HG03565 (cell line): ENCODE data around the gene NMRK1.

Source experiments
- ATAC-seq: cut with Tn5 transposase; IDR thresholded peaks from one replicate; pipeline ENCODE4 v1.9.1; 2021; ENCODE audit warnings: mild to moderate bottlenecking, moderate library complexity; ENCODE audit not compliant: unreplicated experiment

The NMRK1 gene

DNA sequence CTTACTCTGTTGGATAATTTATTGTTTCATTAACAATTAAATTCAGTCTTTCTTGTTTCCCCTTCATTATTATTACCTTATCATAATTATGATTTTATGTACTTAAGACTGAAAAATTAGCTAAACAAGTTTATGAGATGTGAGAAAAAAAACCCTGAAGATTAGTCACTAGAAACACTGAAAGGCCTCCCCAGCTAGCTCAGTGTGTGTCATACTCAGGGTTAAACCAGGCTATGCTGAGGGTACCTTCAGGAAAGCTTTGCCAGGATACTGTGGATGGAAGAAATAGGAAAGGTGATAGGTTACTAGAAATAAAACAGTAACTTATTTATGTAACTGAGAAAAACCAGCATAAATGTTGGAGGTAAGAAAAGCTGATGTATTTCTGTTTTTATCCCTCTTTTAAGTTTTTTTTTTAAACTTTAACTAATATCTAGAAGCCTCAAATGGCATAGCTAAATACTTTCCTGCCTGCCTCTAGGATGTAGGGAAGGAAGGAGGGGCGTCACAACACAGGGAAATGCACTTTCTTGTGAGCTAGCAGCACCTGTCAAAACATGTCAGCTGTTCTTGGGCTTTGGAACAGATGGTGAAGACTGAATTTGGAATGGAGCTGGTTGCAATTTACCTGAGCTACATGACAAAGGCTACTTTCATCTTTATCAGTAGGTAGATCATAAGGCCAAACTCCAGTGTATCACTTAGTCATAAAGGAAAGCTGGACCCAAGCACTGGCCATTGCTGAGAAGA is 24.2 kb downstream of the NMRK1 start:
- ATAC-seq, result no peak

DNA sequence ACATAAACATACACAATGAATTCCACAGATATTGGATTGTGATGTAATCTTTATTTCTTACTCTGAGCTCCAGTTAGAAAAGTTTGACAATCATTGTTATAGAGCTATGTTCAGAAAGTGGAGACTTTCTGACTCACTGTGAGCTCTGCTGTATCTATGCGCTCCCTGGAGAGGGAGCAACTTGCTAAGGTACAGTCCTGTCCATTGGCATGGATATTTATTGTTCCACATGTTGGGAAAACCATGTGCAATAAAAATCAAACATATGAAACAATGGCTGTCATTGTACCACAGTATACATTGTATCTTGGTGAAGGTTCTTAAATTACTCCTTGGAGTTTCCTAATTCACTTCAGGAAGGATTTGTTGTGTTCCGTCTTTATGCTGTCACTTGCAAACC is 26.8 kb downstream of the NMRK1 start:
- ATAC-seq, result no peak

DNA sequence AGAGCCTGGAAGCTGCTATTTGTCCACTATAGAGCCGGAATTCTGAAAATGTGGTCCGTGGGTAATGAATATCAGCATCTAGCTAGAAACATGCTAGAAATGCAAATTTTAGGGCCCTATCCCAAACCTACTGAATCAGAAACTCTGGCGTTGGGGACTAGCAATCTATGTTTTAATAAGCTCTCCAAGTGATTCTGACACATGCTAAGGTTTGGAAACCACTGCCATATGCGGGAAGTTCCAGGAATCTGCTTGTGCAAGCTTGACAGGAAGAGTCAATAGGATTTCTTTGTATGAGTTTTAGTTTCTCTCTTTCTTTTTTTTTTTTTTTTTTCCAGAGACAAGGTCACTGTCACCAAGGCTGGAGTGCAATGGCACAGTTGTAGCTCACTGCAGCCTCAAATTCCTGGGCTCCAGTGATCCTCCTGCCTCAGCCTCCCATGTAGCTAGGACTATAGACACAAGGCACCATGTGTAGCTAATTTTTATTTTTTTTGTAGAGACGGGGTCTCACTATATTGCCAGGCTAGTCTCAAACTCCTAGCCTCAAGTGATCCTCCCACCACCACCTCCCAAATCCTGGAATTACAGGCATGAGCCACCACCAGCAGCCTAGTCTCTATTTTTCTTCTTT is 33.5 kb downstream of the NMRK1 start:
- ATAC-seq, result no peak

DNA sequence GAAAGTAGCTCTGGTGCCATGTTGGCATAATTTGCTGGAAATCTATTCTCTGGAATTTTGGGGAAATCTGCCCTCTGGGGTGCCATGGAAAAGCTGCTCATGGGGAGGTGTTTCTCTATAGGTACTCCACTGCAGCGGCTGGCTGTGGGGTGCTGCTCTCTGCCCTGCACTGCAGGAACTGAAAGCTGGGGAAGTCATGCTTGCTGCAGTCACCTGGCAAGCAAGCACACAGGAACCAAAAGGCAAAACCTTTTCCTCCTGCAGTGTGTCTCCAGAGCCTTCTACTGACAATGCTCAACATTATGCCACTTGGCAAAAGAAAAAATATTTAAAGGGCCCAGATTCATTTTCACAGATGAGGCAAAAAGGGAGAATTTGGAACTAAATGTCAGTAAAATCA is 34.1 kb downstream of the NMRK1 start:
- ATAC-seq, result peak; percentile 98

DNA sequence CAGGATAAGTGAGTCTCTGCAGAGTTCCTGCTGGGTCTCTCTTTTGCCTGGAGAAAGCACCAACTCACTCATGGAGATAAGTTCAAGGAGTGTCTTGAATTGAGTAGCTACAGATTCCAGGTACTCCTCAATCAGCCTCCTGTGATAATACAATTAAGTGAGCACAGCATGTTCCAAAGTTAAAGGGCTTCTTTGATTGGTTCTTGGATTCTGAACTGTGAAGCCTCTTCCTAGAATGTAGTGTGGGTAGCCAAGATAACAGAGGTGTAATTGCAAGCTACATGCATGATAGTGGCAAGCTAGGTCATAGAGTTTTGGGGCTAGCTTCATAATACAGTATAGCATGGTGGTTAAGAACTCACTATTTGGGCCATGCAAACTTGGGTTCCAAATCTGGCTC is 36.7 kb downstream of the NMRK1 start:
- no peak for ATAC-seq

DNA sequence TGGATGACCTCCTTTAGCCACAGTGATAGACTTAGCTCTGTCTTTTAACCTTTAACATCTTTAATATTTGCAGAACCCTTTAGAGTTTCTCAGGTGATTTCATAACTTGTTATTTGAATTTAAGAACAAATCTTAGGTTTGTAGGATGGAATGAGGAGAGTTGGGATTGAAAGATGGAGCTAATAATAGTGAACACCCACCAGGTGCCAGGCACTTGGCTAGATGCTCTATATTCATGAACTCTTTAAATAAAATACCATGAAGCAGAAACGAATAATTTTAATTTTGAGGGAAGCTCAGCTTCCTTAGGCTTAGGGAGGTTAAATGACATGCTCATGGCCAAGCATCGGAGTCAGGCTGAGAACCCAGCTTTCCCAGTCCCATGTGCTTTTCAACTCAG is 40.4 kb downstream of the NMRK1 start:
- ATAC-seq, result no peak

DNA sequence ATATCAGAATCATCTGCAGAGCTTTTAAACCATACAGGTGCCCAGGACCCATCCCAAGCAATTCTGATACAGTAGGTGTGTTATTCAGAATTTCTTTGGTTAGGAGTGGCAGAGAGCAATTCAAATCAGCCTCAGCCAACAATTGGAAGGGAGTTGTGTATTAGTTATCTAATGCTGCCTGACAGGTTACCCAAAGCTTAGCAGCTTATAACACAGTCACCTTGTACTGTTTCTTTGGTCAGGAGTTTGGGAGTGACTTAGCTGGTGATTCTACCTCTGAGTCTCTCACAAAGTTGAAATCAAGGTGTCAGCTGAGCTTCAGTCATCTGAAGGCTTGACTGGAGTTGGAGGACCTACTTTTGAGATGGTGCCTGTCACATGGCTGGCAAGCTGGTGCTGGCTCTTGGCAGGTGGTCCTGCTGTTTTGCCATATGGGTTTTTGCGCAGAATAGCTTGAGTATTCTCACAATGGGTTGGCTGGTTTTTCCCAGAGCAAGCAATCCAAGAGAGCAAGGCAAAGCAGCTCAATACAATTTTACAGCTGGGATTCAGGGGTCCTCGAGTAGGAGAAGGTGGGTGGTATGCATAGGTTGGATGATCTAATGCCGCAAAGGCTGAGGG is 41.1 kb downstream of the NMRK1 start:
- no peak for ATAC-seq

DNA sequence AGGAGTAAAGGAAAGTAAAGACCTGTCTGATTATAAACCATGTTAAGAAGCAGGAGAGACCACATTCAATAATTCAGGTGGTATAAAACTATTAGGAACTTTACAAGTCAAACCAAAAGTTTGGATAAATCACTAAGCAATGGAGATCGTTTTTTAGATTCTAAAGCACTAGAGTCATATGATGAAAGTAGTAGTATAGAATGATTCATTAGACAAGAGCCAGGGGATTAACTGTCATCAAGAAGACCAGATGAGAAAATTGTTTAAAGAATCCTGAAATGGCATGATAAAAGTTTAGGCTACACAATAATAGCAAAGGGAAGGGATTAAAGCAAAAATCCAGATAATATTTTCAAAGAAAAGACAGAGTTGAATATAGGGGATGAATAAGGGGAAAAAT is 46.9 kb downstream of the NMRK1 start:
- no peak for ATAC-seq

DNA sequence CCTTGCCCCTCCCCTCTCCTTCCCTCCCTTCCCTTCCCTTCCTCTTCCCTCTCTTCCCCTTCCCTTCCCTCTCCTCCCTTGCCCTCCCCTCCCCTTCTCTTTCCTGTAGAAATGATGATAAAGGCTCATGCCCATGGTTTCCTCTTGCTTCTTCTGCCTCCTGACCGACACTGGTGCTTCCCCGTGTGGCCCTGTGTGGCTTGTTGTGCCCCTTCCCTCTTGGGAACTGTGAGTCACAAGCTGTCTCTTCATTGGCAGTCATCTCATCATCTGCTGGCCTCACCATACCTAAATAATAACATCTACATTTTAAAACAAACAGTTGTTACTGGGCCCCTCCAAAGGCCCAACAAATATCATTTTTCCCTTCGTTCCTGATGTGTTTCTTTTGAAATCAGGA is 48.2 kb downstream of the NMRK1 start:
- no peak for ATAC-seq

DNA sequence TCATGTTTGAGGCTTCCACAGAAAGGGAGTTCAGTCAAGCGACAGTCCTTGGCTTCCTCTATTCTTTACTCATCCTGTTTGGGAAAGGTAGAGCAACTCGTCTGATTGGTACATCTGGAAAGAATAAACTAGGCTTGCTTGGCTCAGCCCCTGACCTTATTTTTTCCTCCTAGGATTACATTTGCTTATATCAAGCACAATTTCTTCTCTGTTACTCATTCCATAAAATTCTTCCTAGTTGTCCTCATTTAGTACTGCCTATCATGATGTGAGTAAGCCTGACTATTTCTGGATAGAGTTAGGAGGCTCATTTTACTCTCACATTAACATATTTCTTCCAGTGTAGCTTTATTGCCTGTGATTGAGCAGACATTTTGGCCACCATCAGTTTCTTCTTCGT is 48.9 kb downstream of the NMRK1 start:
- no peak for ATAC-seq

DNA sequence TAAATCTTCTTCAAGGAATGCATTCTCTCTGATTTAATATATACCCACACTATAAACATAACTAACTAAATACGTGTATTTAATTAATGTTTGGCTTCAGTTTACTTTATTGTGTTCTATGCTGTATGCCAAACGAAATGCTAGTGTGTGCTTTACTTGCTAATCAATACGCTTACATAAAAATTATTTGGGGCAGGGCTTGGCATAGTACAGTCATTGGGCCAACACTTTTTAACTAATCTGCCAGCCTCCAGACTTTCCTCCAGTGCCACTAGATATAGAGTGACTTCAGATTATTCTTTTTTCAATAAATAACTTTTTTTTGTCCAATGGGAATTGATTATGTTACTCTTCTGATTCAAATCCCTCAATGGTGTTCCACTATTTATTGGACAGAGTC is 51.2 kb downstream of the NMRK1 start:
- no peak for ATAC-seq

DNA sequence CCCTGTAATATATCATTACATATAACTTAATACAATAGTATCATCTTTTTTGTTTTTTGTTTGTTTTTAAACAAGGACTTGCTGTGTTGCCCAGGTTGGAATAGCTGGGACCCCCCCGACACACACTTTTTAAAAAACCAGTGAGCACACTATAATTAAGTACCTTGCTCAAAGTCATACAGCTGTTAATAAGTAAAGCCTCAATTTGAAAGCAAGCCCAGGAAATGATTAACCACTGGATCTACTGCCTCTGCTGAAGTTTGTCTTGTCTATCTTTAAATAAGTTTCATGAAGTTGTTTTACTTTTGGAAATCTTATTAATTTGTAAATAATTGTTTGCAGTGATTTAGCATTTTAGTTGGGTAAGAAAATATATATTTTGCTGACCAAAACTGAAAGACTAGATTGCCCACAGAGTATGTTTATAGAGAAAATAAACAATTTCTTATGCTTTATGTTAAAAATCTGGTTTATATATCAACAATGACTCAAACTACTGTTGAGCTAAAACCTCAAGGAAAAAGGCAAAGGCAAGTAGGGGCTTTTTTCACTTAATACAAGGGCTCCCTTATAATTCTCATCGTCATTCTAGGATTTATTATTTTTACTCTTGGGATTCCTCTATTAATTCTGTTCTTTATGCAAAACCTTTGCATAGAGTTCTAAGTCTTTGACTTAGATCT is 54.0 kb downstream of the NMRK1 start:
- ATAC-seq, result peak; percentile 51

DNA sequence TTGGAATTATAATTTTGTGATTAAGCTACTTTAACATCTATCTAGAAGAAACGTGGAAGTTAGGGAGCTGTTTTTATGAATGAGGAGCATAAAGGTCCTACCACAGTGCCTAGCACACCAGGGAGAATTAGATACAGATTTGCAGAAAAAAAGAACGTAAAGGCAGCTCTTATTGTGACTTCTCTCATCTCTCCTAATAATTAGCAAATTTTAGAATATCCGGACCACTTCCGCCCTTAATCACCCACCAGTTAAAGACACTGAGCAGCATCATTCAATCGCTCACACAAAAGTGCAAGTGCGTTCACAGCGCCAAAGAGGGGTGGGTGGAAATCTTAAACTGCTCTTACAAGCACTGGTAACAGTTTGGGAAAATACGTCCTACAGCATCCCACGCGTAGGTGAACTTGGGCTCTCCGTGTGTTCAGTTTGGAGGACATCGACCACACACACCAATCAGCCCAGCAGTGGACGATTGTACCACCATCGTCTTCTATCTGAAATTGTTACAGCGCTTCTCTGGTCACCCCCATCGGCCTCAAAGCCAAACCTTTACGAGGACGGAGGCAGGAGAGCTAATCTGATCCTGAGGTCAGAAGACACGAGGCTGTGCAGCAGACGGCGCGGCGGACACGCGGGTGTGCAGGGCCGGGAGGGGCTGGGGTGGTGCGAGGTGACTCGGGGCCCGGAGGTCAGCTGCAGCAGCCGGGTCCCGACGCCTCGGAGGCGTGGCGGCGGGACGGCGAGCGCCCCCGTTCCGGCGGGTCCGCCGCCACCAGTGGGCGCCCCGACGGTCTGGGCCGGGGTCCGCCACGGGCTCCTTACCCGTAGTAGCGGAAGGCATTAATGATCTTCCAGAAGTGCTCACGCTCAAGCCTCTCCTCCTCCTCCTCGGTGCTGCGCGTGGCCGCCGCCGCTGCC is 60.5 kb downstream of the NMRK1 start:
- peak; percentile 19 for ATAC-seq

DNA sequence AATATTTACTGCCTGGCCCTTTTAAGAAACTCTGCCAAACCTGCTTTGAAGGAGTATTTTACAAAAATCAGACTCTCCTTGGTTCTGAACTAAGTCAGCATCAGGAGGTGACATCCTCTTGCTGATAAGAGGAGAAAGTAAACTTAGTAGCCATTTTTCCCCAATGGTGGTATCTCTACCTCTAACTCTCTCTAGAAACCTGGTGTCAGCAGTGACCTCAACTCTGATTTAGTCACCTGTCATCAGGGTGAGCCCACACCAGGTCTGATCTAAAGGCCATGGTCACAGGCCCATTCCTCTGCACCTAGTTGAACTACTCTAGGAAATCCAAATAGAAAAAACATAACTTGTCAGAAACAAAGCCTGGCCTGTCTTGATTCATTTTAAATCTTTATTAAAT is 64.1 kb downstream of the NMRK1 start:
- no peak for ATAC-seq

DNA sequence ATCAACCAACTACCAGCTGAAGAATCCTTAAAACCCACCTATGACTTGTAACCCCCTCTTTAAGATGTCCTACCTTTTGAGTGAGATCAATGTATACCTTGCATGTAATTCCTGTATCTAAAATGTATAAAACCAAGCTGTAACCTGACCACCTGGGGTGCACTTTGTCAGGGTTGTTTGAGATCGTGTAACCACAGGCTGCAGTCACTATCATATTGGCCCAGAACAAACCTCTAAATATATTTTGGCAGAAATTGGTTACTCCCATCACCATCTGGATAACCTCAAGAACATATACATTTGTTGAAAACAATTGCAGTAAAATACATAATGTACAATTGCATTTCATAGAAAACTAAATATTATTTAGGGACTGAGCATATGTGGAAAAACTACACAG is 68.3 kb downstream of the NMRK1 start:
- no peak for ATAC-seq

DNA sequence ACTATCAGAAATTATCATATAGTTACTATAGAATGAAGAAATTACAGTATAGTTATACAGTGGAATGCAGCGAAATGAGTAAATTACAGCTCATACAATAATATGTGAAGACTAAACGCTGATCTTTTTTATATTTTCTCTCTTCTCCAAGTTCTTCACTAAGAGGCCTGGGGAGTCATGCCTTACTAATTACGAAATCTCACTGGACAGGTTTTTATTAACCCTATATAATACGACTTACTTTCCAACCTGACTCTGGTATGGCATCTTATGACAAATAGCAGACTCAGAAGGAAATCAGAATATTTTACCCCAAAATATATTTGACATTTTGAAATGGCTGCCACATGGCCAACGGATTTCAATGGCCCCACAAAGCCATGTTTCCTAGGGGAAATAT is 68.9 kb downstream of the NMRK1 start:
- no peak for ATAC-seq

DNA sequence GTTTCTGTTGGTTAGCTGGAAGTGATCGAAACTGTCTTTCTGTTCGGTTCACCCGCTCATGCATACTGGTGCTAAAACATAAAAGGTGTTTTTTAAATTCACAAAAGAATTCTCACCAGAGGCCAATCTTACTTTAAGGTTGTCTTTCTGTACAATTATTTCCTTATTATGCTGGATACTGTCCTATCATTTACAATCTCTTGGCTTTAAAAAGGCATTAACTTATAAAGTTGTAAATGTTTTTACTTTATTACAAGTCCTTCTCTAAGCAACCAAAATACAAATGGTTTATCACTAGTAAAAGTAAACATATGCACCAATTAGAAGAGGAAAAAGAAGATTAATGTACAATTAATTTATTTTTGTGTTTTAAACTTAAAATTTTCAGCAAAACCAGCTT is 70.6 kb downstream of the NMRK1 start:
- ATAC-seq, result no peak

DNA sequence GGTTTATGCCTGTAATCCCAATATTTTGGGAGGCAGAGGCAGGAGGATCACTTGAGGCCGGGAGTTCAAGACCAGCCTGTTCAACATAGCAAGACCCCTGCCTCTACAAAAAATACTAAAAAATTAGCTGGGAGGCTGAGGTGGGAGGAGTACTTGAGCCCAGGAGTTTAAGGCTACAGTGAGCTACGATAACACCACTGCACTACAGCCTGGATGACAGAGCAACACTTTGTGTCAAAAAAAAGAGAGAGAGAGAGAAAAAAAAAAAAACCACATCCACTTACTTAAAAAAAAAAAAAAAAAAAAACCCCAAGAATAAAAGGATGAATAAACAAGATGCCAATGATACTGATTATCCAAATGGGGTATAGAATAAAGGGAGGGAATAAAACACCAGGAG is 74.2 kb downstream of the NMRK1 start:
- no peak for ATAC-seq
